ENCODE data around the gene CIPC. TPM values are rescaled to one million over a fixed set of nuclear protein-coding genes. Genes with fewer than 3 reads are reported as not detected.

Gene CIPC
- total RNA-seq, 1 experiment from 2014 or later = 26.6 TPM

DNA sequence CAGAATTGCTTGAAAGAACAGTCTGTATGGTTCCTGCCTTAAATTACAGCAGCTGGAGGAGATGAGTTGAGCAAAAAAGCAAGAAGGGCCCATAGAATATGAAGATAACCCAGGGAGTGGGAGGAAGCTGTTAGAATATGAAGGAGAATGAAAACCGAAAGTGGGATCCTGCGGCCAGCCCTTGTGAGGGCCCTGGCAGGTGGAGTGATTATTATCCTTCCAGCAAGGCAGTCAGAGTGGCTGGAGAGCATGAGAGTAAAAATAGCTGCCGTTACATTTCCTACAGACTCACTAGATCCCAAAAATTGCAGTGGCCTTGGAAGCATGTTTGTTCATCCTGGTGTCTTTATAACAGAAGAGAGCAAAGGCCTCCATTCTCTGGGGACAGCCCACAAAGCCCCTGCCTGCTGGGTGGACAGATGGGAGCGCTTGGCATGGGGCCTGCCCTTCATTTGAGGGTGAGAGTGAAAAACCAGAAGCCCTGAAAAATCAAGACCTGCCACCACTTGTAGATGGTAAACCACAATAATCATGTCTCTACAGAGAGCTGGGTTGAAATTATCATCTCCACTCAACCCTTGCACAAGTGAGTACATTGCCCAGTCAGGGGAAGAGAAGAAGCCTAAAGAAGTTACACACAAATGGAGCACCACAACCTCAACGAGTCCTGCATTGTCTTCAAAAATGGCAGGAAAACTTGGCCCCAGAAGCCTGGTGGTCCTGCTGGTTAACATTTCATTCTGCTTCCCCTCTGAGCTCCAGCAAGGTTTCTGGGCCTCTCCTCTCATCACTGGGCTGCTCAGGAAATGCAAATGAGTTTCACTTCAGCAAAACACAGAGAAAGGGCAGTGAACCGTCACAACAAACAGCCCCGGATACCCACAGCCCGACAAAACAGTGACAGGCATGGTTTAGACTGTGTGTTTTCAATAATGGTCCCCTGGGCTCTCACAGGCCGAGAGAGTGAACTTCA lies 23.0 kb downstream of the CIPC start:
- Histone ChIP-seq H3K4me1 (ENCODE audit: insufficient read depth, low read length) (peaks cover 19% of the 10 kb centered on the region), H3K79me2 (ENCODE audit: low read length) (no peaks in the 10 kb centered on the region), H3K9me2 (replicated peaks; ENCODE audit: low read length) (no peaks in the 10 kb centered on the region), H3K36me3 (ENCODE audit: low read depth, low read length) (no peaks in the 10 kb centered on the region; the same call in 1 of the 2 replicates), H3K9me3 (ENCODE audit: low read length) (no peaks in the 10 kb centered on the region), H3K4me3 (ENCODE audit: low read length) (no peak overlapping the region), H3K27ac (ENCODE audit: low read length) (no peak overlapping the region), H2AFZ (ENCODE audit: low read length) (no peak overlapping the region), H3K9ac (ENCODE audit: low read length) (no peak overlapping the region), H4K20me1 (ENCODE audit: low read length) (no peaks in the 10 kb centered on the region), H3F3A (ENCODE audit: low read length, unreplicated experiment) (no peaks in the 10 kb centered on the region), H3K27me3 (ENCODE audit: low read length) (no peaks in the 10 kb centered on the region), H3K4me2 (ENCODE audit: low read length) (no peak overlapping the region)
- ChIA-PET POLR2A (ENCODE audit: unreplicated experiment) (no interaction called here), CTCF (no interaction called here)
- TF ChIP-seq EZH2 (IDR thresholded peaks at IDR 0.05; ENCODE audit: low read length, unreplicated experiment) = no peak
- no peak for TF ChIP-seq EZH2phosphoT487 (IDR thresholded peaks at IDR 0.05; ENCODE audit: borderline replicate concordance, low read length)
- TF ChIP-seq, protein P1, sequence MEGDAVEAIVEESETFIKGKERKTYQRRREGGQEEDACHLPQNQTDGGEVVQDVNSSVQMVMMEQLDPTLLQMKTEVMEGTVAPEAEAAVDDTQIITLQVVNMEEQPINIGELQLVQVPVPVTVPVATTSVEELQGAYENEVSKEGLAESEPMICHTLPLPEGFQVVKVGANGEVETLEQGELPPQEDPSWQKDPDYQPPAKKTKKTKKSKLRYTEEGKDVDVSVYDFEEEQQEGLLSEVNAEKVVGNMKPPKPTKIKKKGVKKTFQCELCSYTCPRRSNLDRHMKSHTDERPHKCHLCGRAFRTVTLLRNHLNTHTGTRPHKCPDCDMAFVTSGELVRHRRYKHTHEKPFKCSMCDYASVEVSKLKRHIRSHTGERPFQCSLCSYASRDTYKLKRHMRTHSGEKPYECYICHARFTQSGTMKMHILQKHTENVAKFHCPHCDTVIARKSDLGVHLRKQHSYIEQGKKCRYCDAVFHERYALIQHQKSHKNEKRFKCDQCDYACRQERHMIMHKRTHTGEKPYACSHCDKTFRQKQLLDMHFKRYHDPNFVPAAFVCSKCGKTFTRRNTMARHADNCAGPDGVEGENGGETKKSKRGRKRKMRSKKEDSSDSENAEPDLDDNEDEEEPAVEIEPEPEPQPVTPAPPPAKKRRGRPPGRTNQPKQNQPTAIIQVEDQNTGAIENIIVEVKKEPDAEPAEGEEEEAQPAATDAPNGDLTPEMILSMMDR (conservative IDR thresholded peaks at IDR 0.05; ENCODE audit: low read depth, low read length) = no peak
- intact Hi-C loops (cut with micrococcal nuclease) = no loop called here
- no peak for DNase-seq
- ATAC-seq = no peak
- BruUV-seq (replicated peaks) = no TSS peak

DNA sequence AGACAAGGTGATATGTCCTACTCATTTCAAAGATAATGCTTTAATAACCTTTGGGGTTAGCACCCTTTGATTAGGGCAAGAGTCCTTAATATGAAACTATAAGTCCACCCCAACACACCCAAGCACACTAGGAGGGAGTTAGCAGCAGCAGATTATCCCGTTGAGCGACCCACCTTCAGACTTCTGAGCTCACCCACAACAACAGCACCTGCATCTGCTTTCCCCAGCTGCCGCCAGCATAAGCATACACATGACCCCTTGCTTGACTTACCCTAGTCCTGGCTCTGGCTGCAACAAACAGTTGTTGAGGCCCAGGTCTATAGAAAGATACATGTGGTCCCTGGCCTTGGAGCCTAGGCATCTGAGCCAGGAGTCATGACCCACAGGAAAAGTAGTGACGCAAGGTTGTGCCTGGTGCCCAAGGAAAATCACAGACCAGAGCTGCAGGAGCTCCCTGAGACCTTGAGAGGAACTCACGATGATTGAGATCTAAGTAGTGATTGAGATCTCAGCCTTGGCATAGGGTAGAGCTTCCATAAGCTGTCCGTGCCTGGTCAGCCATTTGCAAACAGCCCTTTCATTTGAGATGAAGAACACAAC lies 24.6 kb downstream of the CIPC start:
- DNase-seq (no peak), ATAC-seq (no peak)
- no peaks in the 10 kb centered on the region for H3K27me3 ChIP-seq (ENCODE audit: low read length)
- ChIA-PET POLR2A (ENCODE audit: unreplicated experiment) (no interaction called here), CTCF (interaction anchor here (0.6 kb wide), 1 partner anchor 249 kb away, joined by 3 read pairs; no protein-coding TSS in a partner anchor)
- H3K4me1 ChIP-seq (ENCODE audit: insufficient read depth, low read length) = peaks cover 19% of the 10 kb centered on the region
- H4K20me1 ChIP-seq (ENCODE audit: low read length) = no peaks in the 10 kb centered on the region
- H3K79me2 ChIP-seq (ENCODE audit: low read length) = no peaks in the 10 kb centered on the region
- BruUV-seq (replicated peaks) = no TSS peak
- TF ChIP-seq EZH2phosphoT487 (IDR thresholded peaks at IDR 0.05; ENCODE audit: borderline replicate concordance, low read length) = no peak
- TF ChIP-seq EZH2 (IDR thresholded peaks at IDR 0.05; ENCODE audit: low read length, unreplicated experiment) = no peak
- TF ChIP-seq, protein P1 (conservative IDR thresholded peaks at IDR 0.05; ENCODE audit: low read depth, low read length) = no peak
- no peaks in the 10 kb centered on the region for H3K9me3 ChIP-seq (ENCODE audit: low read length)
- no peak overlapping the region for H3K4me3 ChIP-seq (ENCODE audit: low read length)
- H3K9me2 ChIP-seq (replicated peaks; ENCODE audit: low read length) = no peaks in the 10 kb centered on the region
- intact Hi-C loops (cut with micrococcal nuclease) = loop anchor here (2.0 kb wide), 1 partner anchor 24 kb away; the partner anchor contains the start of gene CIPC
- H3K36me3 ChIP-seq (ENCODE audit: low read depth, low read length) = no peaks in the 10 kb centered on the region; the same call in 1 of the 2 replicates
- no peak overlapping the region for H3K4me2 ChIP-seq (ENCODE audit: low read length)
- no peak overlapping the region for H3K9ac ChIP-seq (ENCODE audit: low read length)
- H3K27ac ChIP-seq (ENCODE audit: low read length) = no peak overlapping the region
- H2AFZ ChIP-seq (ENCODE audit: low read length) = no peak overlapping the region
- H3F3A ChIP-seq (ENCODE audit: low read length, unreplicated experiment) = no peaks in the 10 kb centered on the region
